ENCODE data around the gene TDRD9. TPM values are rescaled to one million over a fixed set of nuclear protein-coding genes. Genes with fewer than 3 reads are reported as not detected.

Gene TDRD9
- total RNA-seq, 1 donor from 2014 or later, result 2.7 TPM

GRCh38 chr14:104048758-104049507 is 120.7 kb downstream of the TDRD9 start:
- TF ChIP-seq CTCF (conservative IDR thresholded peaks at IDR 0.05; ENCODE audit: low read depth, low read length), result no peak
- no peak overlapping the region for H3K4me3 ChIP-seq (ENCODE audit: low read depth, low read length)
- DNase-seq (ENCODE audit: low read depth), result peak; percentile 82

- TF ChIP-seq CTCF (conservative IDR thresholded peaks at IDR 0.05; ENCODE audit: low read depth, low read length), result no peak
- no peak overlapping the region for H3K4me3 ChIP-seq (ENCODE audit: low read depth, low read length)
- DNase-seq (ENCODE audit: low read depth), result no peak
These were observed 121.5 kb downstream of the TDRD9 start for GRCh38 chr14:104049576-104050240.

- no peak overlapping the region for H3K4me3 ChIP-seq (ENCODE audit: low read depth, low read length)
- no peak for TF ChIP-seq CTCF (conservative IDR thresholded peaks at IDR 0.05; ENCODE audit: low read depth, low read length)
- DNase-seq (ENCODE audit: low read depth), result no peak
These were observed 123.0 kb downstream of the TDRD9 start for GRCh38 chr14:104051092-104051813.

DNA sequence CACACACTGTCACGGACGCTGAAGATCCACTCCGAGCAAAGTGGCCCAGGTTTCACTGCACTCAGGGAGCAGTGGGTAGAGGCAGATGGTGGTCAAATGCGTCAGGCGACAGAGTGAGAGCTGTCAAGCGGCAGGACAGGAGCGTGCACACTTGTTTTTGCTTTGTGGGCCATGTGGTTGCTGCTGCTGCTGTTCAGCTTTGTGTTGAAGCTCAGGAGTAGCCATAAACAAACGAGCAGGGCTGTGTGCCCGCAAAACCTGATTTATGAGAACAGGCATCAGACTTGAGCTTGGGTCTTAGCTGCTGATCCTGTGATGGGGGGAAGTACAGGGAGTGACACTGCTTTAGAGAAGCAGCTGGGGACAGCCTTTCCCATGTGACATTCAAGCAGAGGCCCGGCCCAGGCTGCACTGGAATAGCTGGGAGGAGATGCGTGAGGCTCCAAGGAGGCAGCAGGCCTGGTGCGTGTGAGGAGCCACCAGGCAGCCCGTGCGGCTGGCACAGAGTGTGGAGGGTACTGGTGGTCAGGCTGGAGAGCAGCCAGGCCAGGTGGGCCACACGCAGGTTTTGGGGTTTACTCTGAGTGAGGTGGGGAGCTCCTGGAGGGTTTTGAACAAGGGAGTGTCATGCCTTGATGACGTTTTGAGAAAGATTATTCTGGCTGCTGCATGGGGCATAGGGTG is 126.1 kb downstream of the TDRD9 start:
- no peak overlapping the region for H3K4me3 ChIP-seq (ENCODE audit: low read depth, low read length)
- no peak for TF ChIP-seq CTCF (conservative IDR thresholded peaks at IDR 0.05; ENCODE audit: low read depth, low read length)
- no peak for DNase-seq (ENCODE audit: low read depth)

GRCh38 chr14:104062281-104062680 is 134.0 kb downstream of the TDRD9 start:
- TF ChIP-seq CTCF (conservative IDR thresholded peaks at IDR 0.05; ENCODE audit: low read depth, low read length), result no peak
- H3K4me3 ChIP-seq (ENCODE audit: low read depth, low read length), result no peak overlapping the region
- no peak for DNase-seq (ENCODE audit: low read depth)

- no peak for DNase-seq (ENCODE audit: low read depth)
- H3K4me3 ChIP-seq (ENCODE audit: low read depth, low read length), result no peak overlapping the region
- no peak for TF ChIP-seq CTCF (conservative IDR thresholded peaks at IDR 0.05; ENCODE audit: low read depth, low read length)
These were observed 135.7 kb downstream of the TDRD9 start for GRCh38 chr14:104064003-104064402.
